Neural cell (in vitro differentiated cells): ENCODE measurements around the gene PUS10. TPM values are rescaled to one million over a fixed set of nuclear protein-coding genes. Genes with fewer than 3 reads are reported as not detected.
"Not testable (repeated sequence)": the region's sequence is repeated elsewhere in the genome, so short reads cannot be mapped to it uniquely, and the experiment has no call there.

Experiments used
- H2AFZ ChIP-seq: fragments of 200-600, 300-800 bp; sonication (generic), shearing (Covaris generic); 2 replicates; pipeline ENCODE4 v1.6.0; 2014; ENCODE audit warnings: low read depth, mild to moderate bottlenecking, antibody characterized with exemption, low read length, moderate library complexity
- H3F3A ChIP-seq: fragments of 200-600 bp; shearing (Covaris generic); 2 replicates; pipeline ENCODE4 v1.6.1; 2016; ENCODE audit warnings: mild to moderate bottlenecking, moderate library complexity, mixed read lengths, antibody characterized with exemption, low read length; ENCODE audit not compliant: insufficient read depth, poor library complexity, severe bottlenecking
- H3K27ac ChIP-seq: fragments of 200-600, 300-800 bp; sonication (generic), shearing (Covaris generic); 2 replicates; pipeline ENCODE4 v1.5.1; 2014; ENCODE audit warnings: mild to moderate bottlenecking, low read length, moderate library complexity
- H3K27me3 ChIP-seq: fragments of 300-800, 200-600 bp; sonication (generic), shearing (Covaris generic); 2 replicates; pipeline ENCODE4 v1.6.0; 2014; ENCODE audit warnings: mild to moderate bottlenecking, low read depth, low read length, moderate library complexity; ENCODE audit not compliant: insufficient read depth
- H3K36me3 ChIP-seq: fragments of 300-800, 200-600 bp; sonication (generic), shearing (Covaris generic); 2 replicates; pipeline ENCODE4 v1.5.1; 2014; ENCODE audit warnings: mild to moderate bottlenecking, antibody characterized with exemption, low read length, moderate library complexity; ENCODE audit not compliant: insufficient read depth
- H3K4me2 ChIP-seq: fragments of 300-800, 200-600 bp; sonication (generic), shearing (Covaris generic); 2 replicates; pipeline ENCODE4 v1.6.0; 2014; ENCODE audit warnings: mild to moderate bottlenecking, low read length
- H3K4me3 ChIP-seq: fragments of 300-800, 200-600 bp; sonication (generic), shearing (Covaris generic); 2 replicates; pipeline ENCODE4 v1.5.1; 2014; ENCODE audit warnings: mild to moderate bottlenecking, low read length, moderate library complexity
- H3K79me2 ChIP-seq: fragments of 200-600 bp; shearing (Covaris generic); replicated peaks from 2 replicates; pipeline ENCODE4 v1.6.0; 2014; ENCODE audit warnings: mild to moderate bottlenecking, low read length, moderate library complexity; ENCODE audit not compliant: insufficient read depth
- H3K9ac ChIP-seq: fragments of 300-800, 200-600 bp; sonication (generic), shearing (Covaris generic); 2 replicates; pipeline ENCODE4 v1.6.1; 2016; ENCODE audit warnings: mild to moderate bottlenecking, low read length, mixed read lengths
- H3K9me2 ChIP-seq: fragments of 200-600 bp; shearing (Covaris generic); 2 replicates; pipeline ENCODE4 v1.6.1; 2016; ENCODE audit warnings: mild to moderate bottlenecking, low read length, mixed read lengths; ENCODE audit not compliant: insufficient read depth
- H3K9me3 ChIP-seq: fragments of 200-600, 300-800 bp; sonication (generic), shearing (Covaris generic); 2 replicates; pipeline ENCODE4 v1.6.1; 2016; ENCODE audit warnings: mild to moderate bottlenecking, mixed run types, low read length, moderate library complexity, mixed read lengths
- H4K20me1 ChIP-seq: fragments of 200-600 bp; shearing (Covaris generic); 2 replicates; pipeline ENCODE4 v1.6.1; 2016; ENCODE audit warnings: mild to moderate bottlenecking, mixed run types; ENCODE audit not compliant: insufficient read depth
- CTCF ChIP-seq: fragments of 450-650 bp; IDR thresholded peaks from 2 replicates; pipeline ENCODE4 v1.5.1; 2014; ENCODE audit warnings: antibody characterized with exemption, mild to moderate bottlenecking, moderate library complexity; ENCODE audit not compliant: poor library complexity, severe bottlenecking
- EP300 ChIP-seq: fragments of 450-650 bp; conservative IDR thresholded peaks from 2 replicates; pipeline ENCODE4 v1.6.1; 2014; ENCODE audit warnings: antibody characterized with exemption, mild to moderate bottlenecking, moderate library complexity; ENCODE audit not compliant: poor library complexity, severe bottlenecking
- EZH2 ChIP-seq: fragments of 200-600, 300-800 bp; shearing (Covaris generic), sonication (generic); IDR thresholded peaks from 2 replicates; pipeline ENCODE4 v1.6.1; 2014; ENCODE audit warnings: antibody characterized with exemption, low read length, borderline replicate concordance, mild to moderate bottlenecking; ENCODE audit not compliant: insufficient read depth, poor library complexity, severe bottlenecking
- MXI1 ChIP-seq: fragments of 450-650 bp; conservative IDR thresholded peaks from 2 replicates; pipeline ENCODE4 v1.6.1; 2014; ENCODE audit warnings: antibody characterized with exemption, mild to moderate bottlenecking; ENCODE audit not compliant: poor library complexity, severe bottlenecking
- POLR2AphosphoS5 ChIP-seq: IDR thresholded peaks from 2 replicates; pipeline ENCODE4 v1.6.1; 2012
- RAD21 ChIP-seq: fragments of 450-650 bp; conservative IDR thresholded peaks from 2 replicates; pipeline ENCODE4 v1.6.1; 2014; ENCODE audit warnings: antibody characterized with exemption, mild to moderate bottlenecking, moderate library complexity
- REST ChIP-seq: IDR thresholded peaks from 2 replicates; pipeline ENCODE4 v1.6.1; 2012; ENCODE audit warnings: borderline replicate concordance
- SMC3 ChIP-seq: fragments of 450-650 bp; conservative IDR thresholded peaks from 2 replicates; pipeline ENCODE4 v1.6.1; 2014; ENCODE audit warnings: antibody characterized with exemption, mild to moderate bottlenecking, moderate library complexity; ENCODE audit not compliant: poor library complexity
- TAF1 ChIP-seq: IDR thresholded peaks from 2 replicates; pipeline ENCODE4 v1.6.1; 2012; ENCODE audit warnings: low read depth
- polyA plus RNA-seq: library from polyadenylated mRNA; depleted of rRNA; stranded (reverse); fragments of >200 nt; gene quantifications from 2 replicates; pipeline ENCODE4 v1.2.3, GENCODE V29; 2014

PUS10 gene
- polyA plus RNA-seq, 1 donor from 2014 or later = 3.5 TPM

GRCh38 chr2:60932954-60933353 lies 85.1 kb downstream of the PUS10 start:
- no peaks in the 10 kb centered on the region for H3K9me3 ChIP-seq
- H3K27me3 ChIP-seq = no peaks in the 10 kb centered on the region
- no peak for TF ChIP-seq MXI1
- TF ChIP-seq EP300 = no peak
- TF ChIP-seq EZH2 = no peak
- no peak for TF ChIP-seq TAF1
- no peak for TF ChIP-seq REST
- TF ChIP-seq CTCF = no peak
- TF ChIP-seq RAD21 = no peak
- no peak for TF ChIP-seq SMC3
- no peak for TF ChIP-seq POLR2AphosphoS5
- H3K4me3 ChIP-seq = no peak overlapping the region
- no peaks in the 10 kb centered on the region for H3K36me3 ChIP-seq
- no peak overlapping the region for H3K4me2 ChIP-seq
- H4K20me1 ChIP-seq = no peaks in the 10 kb centered on the region
- no peaks in the 10 kb centered on the region for H3K9me2 ChIP-seq
- no peak overlapping the region for H3K9ac ChIP-seq
- no peaks in the 10 kb centered on the region for H3K79me2 ChIP-seq
- no peaks in the 10 kb centered on the region for H3F3A ChIP-seq
- H3K27ac ChIP-seq = no peak overlapping the region
- H2AFZ ChIP-seq = no peak overlapping the region

- not testable (repeated sequence) for H3K27me3 ChIP-seq, H3K9ac ChIP-seq, H3F3A ChIP-seq, H3K9me2 ChIP-seq, H3K4me2 ChIP-seq, H3K36me3 ChIP-seq, H3K79me2 ChIP-seq, H4K20me1 ChIP-seq, H3K9me3 ChIP-seq, H3K4me3 ChIP-seq, H3K27ac ChIP-seq, H2AFZ ChIP-seq
Measured at GRCh38 chr2:60932061-60932460, 86.0 kb downstream of the PUS10 start.
